HepG2 (cell line): Measurements from ENCODE around the gene RIN3.

Source experiments
- GABPB1 ChIP-seq: IDR thresholded peaks from 2 replicates; pipeline ENCODE4 v1.6.1; 2016; ENCODE audit warnings: mild to moderate bottlenecking, missing genetic modification reagents, moderate library complexity, missing compliant biosample characterization
- NFYB ChIP-seq: sonication (generic); formaldehyde crosslinking; IDR thresholded peaks from 2 replicates; pipeline ENCODE4 v1.4.0; 2020; ENCODE audit warnings: missing genetic modification reagents
- SAP130 ChIP-seq: IDR thresholded peaks from 2 replicates; pipeline ENCODE4 v1.6.1; 2016; ENCODE audit warnings: low read depth
- SIN3A ChIP-seq: IDR thresholded peaks from 2 replicates; pipeline ENCODE4 v1.6.1; 2011; ENCODE audit warnings: low read depth, mild to moderate bottlenecking, control low read depth, low read length, borderline replicate concordance
- ZNF160 ChIP-seq: sonication (generic); formaldehyde crosslinking; IDR thresholded peaks from 2 replicates; pipeline ENCODE4 v1.8.0; 2022; ENCODE audit warnings: mild to moderate bottlenecking, inconsistent platforms, missing genetic modification reagents
- TF ChIP-seq, protein P1 (sequence below): sonication (generic); formaldehyde crosslinking; IDR thresholded peaks from 2 replicates; pipeline ENCODE4 v1.5.0; 2020; ENCODE audit warnings: mild to moderate bottlenecking, missing genetic modification reagents, moderate library complexity
- TF ChIP-seq, protein P2 (sequence below): sonication (generic); formaldehyde crosslinking; IDR thresholded peaks from 2 replicates; pipeline ENCODE4 v1.4.0; 2020; ENCODE audit warnings: missing genetic modification reagents
- TF ChIP-seq, protein P3 (sequence below): sonication (generic); formaldehyde crosslinking; IDR thresholded peaks from 2 replicates; pipeline ENCODE4 v1.4.0; 2020; ENCODE audit warnings: mild to moderate bottlenecking, missing genetic modification reagents

DNA sequence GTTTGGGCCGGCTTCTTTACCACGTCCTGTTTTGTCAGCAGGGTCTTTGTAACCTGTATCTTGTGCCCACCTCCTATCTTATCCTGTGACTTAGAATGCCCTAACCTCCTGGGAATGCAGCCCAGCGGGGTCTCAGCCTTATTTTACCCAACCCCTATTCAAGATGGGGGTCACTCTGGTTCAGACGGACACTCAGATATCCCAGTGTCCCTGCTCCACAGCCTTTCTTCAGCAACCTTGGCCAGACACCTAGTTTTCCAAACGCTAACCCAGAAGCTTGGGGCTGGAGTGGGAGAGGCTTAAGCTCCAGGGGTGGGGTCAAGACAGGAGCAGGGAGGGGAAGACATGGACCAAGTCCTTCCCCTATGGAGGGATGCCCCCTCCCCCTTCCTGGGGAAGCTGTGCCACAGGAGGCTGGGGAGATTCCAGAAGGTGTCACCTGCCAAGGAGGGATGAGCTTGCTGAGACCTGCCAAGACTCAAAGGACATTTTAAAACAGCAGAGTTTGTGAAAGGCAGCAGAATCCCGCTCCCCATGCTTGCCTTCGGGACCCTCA lies 62.2 kb downstream of the RIN3 start:
- TF ChIP-seq, protein P1, sequence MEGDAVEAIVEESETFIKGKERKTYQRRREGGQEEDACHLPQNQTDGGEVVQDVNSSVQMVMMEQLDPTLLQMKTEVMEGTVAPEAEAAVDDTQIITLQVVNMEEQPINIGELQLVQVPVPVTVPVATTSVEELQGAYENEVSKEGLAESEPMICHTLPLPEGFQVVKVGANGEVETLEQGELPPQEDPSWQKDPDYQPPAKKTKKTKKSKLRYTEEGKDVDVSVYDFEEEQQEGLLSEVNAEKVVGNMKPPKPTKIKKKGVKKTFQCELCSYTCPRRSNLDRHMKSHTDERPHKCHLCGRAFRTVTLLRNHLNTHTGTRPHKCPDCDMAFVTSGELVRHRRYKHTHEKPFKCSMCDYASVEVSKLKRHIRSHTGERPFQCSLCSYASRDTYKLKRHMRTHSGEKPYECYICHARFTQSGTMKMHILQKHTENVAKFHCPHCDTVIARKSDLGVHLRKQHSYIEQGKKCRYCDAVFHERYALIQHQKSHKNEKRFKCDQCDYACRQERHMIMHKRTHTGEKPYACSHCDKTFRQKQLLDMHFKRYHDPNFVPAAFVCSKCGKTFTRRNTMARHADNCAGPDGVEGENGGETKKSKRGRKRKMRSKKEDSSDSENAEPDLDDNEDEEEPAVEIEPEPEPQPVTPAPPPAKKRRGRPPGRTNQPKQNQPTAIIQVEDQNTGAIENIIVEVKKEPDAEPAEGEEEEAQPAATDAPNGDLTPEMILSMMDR = no peak
- TF ChIP-seq ZNF160 (CRISPR knock-in tag) (no peak), GABPB1 (CRISPR knock-in tag) (no peak), SAP130 (CRISPR knock-in tag) (no peak), SIN3A (no peak), NFYB (CRISPR knock-in tag) (no peak)
- TF ChIP-seq, protein P2, sequence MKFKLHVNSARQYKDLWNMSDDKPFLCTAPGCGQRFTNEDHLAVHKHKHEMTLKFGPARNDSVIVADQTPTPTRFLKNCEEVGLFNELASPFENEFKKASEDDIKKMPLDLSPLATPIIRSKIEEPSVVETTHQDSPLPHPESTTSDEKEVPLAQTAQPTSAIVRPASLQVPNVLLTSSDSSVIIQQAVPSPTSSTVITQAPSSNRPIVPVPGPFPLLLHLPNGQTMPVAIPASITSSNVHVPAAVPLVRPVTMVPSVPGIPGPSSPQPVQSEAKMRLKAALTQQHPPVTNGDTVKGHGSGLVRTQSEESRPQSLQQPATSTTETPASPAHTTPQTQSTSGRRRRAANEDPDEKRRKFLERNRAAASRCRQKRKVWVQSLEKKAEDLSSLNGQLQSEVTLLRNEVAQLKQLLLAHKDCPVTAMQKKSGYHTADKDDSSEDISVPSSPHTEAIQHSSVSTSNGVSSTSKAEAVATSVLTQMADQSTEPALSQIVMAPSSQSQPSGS = no peak
- TF ChIP-seq, protein P3, sequence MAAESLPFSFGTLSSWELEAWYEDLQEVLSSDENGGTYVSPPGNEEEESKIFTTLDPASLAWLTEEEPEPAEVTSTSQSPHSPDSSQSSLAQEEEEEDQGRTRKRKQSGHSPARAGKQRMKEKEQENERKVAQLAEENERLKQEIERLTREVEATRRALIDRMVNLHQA (CRISPR knock-in tag) = no peak
